NCI-H1048 (cell line): Measurements from ENCODE around the gene GBX1.

Source experiments
- DNase-seq: peaks from one replicate; lab custom pipeline; 2025; lab: John Stamatoyannopoulos, UW

GBX1 gene

DNA sequence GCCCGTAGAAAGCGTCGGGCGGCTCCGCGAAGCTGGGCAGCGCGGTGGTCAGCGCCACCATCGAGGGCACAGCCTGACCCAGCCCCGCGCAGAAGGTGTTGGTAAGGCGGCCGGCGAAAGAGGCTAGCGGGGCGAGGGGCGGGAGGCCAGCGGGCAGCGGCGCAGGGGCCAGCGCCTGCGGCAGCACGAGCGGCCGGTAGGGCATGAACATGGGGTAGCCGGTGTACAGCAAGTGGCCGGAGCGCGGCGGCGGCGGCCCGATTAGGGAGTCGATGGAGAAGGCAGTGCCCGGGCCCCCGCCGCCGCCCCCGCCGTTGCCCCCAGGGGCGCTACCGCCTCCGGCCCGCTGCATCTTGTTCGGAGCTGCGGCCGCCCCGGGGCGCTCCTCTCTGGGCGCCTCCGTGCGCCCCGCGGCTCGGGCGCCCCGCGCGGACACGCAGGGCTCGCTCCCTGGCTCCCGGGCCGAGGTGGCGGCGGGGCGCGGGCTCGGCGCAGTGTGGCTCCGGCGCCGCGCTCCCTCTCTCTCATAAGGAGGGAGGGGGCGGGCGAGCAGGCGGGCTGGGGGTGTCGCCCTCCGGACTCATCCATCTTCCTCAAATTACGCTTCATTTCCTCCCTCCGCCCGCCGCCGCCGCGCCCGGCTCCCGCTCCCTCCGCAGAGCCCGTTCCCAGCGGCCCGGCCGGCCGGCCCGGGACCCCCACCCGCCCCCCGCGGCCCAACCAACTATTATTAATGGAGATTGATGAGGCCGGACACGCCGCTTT lies at the start of gene GBX1:
TSS of gene GBX1 (minus strand) at position 498 of the 765 bp plus-strand sequence. CDS start at position 352, 146 bp downstream.
- no peak for DNase-seq

DNA sequence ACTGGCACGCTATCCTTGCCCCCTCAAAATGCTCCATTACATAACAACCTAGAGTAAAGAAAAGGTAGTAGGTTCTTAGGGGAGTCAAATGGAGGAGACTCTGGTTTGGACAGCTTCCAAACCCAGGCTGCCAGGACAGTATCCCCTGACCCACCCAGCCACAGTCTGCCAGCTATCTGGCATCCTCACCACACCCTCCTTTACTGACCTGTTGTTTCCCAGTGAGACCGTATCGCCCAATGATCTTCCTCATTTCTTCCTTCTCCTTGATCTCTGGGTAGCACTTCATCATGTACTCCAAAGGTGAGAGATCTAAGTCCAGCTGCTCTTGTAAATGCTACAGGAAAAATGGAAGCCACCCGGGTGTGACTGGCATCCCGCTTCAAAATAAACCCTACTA lies 47.9 kb upstream of the GBX1 start:
- no peak for DNase-seq

DNA sequence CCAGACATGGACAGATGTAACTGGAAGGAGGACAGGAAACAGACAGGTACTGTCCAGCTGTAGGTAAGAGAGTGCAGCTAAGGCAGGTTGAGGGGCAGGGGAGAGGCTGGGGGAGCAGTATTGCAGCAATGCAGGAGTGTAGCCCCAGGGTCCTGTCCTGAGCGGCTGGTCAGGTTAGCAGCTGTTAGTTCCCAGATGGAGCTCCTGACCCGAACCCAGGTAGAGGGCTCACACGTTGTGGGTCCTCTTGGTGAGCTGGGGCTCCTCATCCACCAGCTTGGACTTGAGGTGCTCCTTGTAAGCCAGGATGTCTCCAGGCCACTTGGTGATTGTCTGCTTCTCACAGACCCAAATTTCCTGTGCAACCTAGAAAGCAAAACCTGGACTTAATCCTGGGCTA lies 46.3 kb upstream of the GBX1 start:
- no peak for DNase-seq

DNA sequence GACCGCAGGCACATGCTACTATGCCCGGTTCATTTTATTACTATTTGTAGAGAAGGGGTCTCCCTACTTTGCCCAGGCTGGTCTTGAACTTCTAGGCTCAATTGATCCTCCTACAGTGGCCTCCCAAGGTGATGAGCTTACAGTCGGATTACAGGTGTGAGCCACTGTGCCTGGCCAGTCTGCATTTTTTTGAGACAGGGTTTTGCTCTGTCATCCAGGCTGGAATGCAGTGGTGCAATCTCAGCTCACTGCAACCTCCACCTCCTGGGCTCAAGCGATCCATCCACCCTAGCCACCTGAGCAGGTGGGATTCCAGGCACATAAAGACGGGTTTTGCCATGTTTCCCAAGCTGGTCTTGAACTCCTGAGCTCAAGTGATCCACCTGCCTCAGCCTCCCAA lies 45.1 kb upstream of the GBX1 start:
- DNase-seq = no peak

DNA sequence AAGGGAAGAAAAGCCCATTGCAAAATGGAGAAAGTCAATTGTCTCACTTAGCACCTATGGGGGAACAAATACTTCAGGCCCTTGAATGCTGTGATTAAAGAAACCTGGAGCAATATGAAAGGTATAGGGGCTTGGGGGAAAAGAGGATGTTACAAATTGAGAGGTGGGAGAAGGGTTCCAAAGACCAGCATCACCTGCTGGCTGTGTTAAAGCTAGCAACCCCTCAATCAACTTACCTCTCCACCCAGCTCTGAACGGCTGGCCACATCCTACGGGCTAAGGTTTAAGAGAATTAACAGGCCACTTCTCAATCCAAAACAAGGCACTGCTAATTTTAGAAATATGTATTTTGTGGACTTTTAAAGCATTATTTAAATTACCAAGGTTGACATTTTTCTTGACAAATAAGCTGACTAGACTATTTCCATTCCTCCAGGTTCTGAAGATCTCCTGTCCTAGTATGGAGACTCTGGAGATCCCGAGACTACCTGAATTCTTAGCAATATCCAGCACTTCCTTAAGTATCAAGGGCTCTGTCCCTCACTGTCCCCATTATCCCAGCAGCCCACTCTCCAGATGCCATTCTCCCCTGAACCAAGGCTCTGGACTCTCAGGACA lies 43.8 kb upstream of the GBX1 start:
- no peak for DNase-seq

DNA sequence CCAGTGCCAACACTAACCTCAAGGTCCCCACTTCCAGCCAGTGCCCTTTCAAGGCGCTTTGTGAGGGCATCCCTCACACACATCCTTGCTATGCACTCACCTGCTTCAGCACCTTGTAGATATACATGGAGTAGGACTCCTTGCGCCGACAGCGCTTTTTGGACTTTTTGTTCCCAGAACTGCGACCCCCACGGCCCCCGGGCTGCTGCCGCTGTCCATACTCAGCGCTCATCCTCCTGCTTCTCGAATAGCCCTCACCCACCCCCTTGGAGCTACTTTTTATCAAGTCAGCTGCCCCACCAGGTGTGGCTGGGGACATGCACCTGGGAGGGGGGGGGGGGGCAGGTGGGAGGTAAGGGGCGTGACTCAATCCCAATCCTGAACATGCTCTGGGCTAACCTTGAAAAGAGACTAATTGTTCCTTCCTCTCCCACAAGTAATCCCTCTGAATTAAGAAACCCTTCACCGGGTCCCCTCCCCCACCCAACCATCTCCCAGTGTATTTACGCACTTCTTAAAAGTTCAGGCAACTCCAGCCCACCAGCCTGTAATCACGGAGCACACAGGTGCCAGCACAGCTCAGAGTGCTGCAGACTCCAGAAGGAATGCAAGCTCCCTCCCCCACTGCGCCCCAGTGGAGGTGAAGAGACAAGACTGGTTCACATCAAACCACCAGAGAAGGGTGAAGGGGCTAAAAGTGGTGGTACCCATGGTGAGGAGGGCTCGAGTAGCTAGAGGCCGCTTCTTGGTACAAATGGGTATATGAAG lies 42.8 kb upstream of the GBX1 start, which contains the start of gene H2BK1:
TSS of gene H2BK1 (minus strand) at position 402 of the 768 bp plus-strand sequence. CDS start at position 232, 170 bp downstream.
- no peak for DNase-seq

DNA sequence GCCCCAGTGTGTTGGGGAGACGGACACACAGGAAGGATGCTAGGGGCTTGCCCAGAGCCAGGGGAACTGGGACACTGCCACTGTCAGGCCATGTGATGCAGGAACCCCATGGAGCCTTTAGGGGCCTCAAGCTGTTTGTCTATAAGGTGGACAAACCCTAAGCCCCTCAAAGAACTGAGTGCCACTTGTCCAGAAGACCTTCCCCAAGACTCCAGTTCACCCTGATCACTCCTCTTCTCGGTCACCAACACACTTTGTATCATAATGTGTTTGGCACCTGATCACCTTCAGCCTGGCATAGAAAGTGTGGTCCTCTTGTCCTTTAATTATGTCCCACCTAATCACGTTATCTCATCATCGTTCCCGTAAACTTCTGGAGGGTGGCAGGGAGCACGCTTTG lies 42.1 kb upstream of the GBX1 start:
- DNase-seq = no peak

DNA sequence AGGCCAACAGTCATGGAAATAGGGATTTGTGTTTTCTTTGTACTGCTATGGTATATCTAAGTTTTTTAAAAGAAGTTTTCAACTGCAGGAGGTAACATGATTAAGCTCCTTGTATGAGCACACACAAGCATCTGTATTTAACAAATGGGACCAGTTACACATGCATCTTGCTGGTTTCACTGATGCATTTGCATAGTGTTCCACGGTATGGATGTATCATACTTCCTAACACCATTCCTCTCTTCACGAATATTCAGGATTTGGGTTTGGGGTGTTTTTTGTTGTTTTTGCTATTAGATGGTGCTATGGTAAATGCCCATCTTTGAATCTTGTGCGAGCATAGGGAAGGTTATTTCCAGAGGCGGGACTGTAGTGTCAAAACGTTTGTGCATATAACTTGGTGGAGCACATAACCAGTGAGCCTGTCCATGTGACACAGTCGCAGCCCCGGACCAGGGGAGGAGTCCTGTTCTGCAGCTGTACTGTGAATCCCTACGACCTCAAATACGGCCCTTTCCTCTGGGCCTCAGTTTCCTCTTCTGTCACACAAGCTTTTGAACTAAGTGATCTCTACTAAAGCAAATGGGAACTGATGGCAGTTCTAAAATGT lies 40.9 kb upstream of the GBX1 start:
- DNase-seq = no peak

DNA sequence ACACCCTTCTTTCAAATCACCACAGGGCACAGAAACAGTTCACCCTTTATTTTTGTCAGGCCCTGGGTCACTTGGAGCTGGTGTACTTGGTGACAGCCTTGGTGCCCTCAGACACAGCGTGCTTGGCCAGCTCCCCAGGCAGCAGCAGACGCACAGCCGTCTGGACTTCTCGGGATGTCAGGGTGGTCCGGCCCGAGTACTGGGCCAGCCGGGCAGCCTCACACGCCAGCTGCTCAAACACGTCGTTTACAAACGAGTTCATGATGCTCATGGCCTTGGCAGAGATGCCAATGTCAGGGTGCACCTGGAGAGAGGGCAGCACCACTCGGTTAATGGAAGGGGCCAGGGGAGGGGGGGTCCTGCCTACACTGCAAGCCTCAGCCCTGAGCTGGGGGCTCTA lies 40.3 kb upstream of the GBX1 start:
- no peak for DNase-seq

DNA sequence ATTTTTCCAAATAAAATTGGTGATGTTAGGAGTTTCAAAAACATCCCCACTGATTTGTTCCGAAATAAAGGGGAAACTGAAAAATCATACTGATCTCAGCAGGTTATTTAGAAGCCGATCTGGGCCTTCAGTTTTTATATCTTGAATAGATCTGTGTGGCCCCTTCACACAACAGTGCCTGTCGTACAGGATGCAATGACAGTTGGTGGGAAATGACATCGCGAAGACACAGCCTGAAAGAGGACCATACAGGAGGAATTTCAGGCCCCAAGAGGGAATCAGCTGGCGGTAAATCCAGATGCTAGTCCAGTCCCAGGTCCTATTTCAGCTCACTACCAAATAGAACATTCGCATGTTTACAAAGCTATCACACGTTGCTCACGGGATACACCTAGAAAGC lies 39.8 kb upstream of the GBX1 start:
- DNase-seq = no peak

DNA sequence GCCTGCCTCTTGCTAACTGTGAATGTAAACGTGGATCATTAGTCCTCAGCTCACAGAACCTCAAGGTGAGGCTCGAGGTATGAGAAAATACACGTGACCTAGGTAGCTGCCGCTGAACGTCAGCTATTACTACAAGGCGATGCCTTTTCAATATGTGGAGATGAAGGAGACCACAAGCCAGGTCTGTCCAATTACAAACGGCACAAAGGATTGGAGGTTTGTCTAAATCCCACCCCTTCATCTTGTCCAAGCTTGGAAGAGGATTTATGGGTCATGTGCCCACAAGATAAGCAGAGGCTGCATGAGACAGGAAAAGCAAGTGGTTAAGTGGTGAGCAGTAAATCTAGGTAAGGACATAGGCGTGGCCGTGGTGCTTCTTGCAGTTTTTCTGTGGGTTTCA lies 39.4 kb upstream of the GBX1 start:
- DNase-seq = no peak

DNA sequence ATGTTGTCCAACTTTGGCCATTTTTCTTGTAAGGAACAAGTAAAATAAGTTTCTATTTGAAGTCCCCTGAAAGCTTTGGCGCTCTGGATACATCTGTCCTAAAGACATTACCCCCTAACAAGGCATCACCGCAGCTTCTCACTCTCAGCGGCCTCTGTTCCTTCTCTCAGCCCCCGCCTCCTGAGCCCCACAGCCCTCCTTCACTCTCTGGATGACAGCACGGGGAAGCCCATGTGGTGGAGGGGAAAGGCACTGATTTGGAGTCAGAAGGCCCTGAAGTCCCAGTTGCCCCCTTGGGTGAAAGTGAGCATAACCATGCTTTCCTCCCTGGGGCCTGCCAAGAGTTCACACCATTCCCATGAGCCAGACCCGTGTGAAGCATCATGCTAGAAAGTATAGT lies 38.2 kb upstream of the GBX1 start:
- no peak for DNase-seq

DNA sequence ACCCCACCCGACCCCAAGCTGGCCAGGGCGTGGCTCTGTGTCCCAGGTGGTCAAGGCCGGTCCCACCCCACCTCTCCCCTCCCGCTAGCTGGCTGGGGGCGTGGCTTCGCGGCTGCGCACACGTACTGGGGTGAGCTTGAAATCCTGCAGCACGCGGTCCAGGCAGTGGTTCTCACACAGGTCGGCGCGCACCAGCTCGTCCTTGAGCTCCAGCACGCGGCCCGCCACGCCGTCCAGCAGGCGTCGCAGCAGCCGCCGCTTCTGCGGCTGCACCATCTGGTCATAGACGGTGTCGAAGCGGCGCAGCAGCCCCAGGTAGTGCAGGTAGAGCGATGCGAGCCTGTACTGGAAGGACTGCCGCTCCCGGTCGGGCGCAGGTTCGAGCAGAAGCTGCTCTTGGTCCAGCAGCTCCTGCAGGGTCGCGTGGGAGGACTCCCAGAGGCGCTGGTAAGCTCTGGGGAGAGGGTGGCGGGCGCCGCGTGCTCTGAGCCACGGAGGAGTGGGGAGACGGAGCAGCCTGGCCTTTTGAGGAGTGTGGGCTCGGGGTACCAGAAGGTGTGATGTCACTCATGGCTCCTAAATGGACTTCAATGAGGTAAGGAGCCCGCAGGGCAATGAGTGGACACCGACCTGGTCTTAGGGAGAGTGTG lies 37.0 kb upstream of the GBX1 start:
- no peak for DNase-seq

DNA sequence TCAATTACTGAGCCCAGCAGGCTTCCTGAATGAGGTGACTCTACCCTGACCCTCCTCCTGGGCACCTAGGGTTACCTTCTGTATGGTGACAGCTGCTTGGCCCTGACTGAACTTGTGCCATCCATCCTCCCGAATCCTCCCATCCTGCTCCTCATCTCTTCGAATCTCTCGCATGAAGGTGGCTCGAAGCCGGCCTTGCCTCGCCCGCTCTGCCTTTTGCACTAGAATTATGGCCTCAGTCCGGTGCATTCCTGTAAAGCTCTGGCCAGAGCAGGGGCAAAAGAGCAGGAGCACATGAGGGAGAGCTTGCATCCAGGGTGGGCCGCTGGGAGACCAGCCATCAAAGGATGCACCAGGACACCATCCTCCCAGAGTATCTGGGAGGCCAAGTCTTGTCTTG lies 35.3 kb upstream of the GBX1 start:
- no peak for DNase-seq

DNA sequence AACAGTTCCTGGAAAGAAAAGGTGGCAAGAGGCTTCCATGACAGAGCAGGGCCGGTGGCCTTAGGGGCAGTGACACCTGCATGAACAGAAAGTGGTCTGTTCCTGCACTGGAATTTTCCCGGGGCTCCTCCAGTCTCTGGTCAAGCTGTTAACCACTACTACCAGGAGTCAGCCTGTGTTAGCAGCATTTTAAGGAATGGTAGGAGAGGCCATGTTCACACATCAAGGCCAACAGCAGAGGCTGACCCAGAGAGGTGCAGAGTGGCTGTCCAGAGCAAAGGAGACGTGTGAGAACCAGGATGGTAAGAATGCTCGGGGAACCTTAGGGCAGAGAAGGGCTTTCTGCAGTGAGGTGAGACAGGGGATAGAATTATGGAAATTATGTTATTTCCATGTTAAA lies 34.3 kb upstream of the GBX1 start:
- no peak for DNase-seq

DNA sequence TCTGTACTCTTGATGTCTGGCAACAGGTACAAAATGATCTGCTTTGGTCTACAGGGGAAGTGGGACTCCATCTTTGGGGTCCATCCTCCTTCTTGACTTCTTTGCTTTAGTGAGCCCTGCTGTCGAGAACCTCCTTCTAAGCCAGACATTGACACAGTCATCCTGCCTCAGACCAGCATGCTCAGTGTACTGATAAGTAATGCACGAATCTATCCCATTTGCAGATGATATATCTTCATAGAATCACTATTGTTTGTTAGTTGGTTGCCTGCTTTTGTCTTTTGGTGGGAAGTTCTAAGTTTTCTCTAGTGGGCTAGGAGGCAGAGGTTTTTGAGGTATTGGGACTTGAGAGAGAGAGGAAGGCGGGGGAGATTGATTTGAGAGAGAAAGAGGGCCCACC lies 33.9 kb upstream of the GBX1 start:
- no peak for DNase-seq

DNA sequence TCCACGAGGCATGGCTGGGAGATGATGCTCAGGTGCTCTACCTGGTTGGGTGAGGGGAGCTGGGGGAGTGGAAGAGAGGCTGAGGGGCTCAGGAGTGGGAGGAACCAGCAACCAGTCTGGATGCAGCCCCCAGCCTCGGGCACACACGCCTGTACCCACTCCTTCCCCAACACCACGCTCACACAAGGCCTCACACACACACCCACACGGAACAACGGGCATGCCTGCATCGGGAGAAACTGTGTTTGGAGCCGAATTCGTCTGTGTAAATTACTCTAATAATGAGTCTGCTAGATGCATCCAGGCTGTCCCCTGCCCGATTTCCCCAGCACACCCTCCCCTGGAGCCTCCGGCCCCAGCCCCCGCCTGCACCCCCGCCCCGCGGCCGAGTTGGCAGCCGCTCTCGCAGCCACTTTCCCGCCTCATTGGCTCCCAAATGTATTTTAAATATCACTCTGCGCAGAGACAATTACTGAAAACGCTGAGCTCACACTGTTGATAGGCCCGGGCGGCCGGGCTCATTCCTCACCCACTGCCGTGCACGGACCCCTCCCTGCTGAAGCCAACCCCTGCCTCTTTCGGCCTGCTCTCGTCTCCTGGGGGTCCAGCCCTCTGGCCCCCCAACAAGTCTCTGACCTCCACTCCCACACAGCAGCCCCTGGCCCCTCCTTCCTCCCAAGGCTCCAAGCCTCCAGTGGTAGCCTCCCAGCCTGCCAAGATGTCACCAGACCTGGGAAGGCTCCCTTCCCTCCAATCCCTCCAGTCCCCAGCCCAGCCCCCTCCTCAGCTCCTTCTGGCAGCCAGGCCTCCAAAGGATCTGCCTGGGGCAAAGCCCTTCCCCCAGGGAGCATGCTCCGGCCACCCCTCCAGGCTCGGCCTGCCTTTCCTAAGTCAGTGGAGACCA lies 31.7 kb upstream of the GBX1 start:
- DNase-seq = no peak

DNA sequence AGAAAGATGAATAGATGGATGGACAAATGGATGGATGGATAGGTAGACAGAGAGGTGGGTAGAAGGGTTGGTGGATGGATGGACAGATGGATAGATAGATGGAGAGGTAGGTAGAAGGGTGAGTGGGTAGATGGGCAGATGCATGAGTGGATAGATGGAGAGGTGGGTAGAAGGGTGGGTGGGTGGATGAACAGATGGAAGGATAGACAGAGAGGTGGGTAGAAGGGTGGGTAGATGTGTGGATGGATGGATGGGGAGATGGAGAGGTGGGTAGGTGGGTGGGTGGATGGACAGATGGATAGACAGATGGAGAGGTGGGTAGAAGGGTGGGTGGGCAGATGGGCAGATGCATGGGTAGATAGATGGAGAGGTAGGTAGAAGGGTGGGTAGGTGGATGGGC lies 30.4 kb upstream of the GBX1 start:
- DNase-seq = no peak

DNA sequence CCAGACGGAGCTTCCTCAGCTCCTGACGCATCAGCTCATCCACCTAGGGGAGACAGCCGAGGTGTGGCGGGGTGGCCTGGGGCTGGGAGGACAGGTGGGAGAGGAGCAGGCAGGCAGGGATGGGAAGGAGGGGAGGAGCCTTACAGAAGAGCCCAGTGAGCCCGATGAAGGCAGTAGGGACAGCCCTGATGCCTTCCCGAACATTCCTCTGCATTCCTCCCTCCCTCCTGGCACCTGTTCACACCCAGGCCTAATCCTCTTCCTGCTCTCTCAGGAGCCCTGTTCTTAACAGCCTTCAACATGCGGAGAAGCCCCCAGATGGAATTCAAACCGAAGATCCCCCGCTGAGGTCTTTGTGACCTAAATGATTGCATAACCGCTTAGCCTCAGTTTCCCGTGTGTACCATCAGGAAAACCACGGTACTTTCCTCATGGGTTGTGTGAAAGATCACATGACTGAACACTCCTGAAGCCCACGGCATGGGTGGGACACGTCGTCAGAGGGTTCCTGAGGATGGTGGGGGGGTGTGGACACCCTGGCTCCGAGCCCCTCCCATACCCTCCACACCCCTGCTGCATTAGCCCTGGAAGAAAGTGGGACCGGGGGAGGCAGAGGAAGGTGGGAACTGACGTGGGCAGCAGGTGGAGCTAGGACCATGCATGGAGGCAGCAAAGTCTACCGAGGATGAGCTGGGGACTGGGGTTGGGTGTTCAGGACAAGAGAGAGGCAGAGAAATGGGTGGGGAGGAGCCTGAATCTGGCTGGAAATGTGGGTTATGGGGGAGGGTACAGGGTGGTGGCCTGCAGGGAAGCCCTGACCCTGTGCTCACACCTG lies 28.3 kb upstream of the GBX1 start:
- no peak for DNase-seq

DNA sequence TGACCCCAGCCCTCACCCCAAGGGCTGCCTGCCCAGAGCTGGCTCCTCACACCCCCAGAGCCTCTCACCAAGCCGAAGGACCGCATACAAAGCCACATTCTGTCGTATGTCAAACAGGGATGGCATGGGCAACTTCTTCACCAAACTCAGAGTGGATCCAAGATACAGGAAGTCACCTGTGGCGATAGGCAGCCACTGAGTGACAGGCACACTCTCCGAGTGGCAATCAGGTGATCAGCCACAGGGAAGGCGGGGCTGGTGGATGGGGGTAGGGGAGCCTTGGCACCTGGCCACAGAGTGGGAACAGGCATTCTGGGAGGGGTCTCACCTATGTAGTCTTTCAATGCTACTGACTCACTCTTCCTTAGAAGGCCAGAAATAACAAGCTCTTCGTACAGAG lies 26.7 kb upstream of the GBX1 start:
- DNase-seq = no peak
